GM18868 (cell line): Measurements from ENCODE around the gene SLC39A11.
"Not testable (repeated sequence)": the region's sequence is repeated elsewhere in the genome, so short reads cannot be mapped to it uniquely, and the experiment has no call there.

ENCODE experiments used
- ATAC-seq: cut with Tn5 transposase; IDR thresholded peaks from one replicate; pipeline ENCODE4 v1.9.1; 2021; ENCODE audit warnings: mild to moderate bottlenecking, moderate library complexity; ENCODE audit not compliant: unreplicated experiment

The SLC39A11 gene

GRCh38 chr17:72765368-72766153 lies 326.9 kb downstream of the SLC39A11 start:
- no peak for ATAC-seq

GRCh38 chr17:72764632-72765041 lies 327.9 kb downstream of the SLC39A11 start:
- no peak for ATAC-seq

- ATAC-seq: no peak
These were observed 328.5 kb downstream of the SLC39A11 start for GRCh38 chr17:72763981-72764380.

GRCh38 chr17:72761893-72762575 lies 330.5 kb downstream of the SLC39A11 start:
- not testable (repeated sequence) for ATAC-seq

- ATAC-seq: no peak
These were observed 331.1 kb downstream of the SLC39A11 start for GRCh38 chr17:72761431-72761830.

GRCh38 chr17:72760368-72760767 lies 332.1 kb downstream of the SLC39A11 start:
- ATAC-seq: no peak

- ATAC-seq: no peak
These were observed 333.2 kb downstream of the SLC39A11 start for GRCh38 chr17:72759301-72759700.

GRCh38 chr17:72756256-72756655 lies 336.2 kb downstream of the SLC39A11 start:
- ATAC-seq: no peak

GRCh38 chr17:72754513-72754912 lies 338.0 kb downstream of the SLC39A11 start:
- no peak for ATAC-seq

GRCh38 chr17:72751746-72752145 lies 340.7 kb downstream of the SLC39A11 start:
- no peak for ATAC-seq

GRCh38 chr17:72749119-72749572 lies 343.3 kb downstream of the SLC39A11 start:
- ATAC-seq: no peak

- no peak for ATAC-seq
These were observed 345.0 kb downstream of the SLC39A11 start for GRCh38 chr17:72747501-72747900.

GRCh38 chr17:72745241-72745640 lies 347.2 kb downstream of the SLC39A11 start:
- no peak for ATAC-seq

- no peak for ATAC-seq
These were observed 349.4 kb downstream of the SLC39A11 start for GRCh38 chr17:72743037-72743467.

GRCh38 chr17:72737151-72737690 lies 355.3 kb downstream of the SLC39A11 start:
- no peak for ATAC-seq

GRCh38 chr17:72735592-72735991 lies 356.9 kb downstream of the SLC39A11 start:
- ATAC-seq: no peak

GRCh38 chr17:72735048-72735447 lies 357.4 kb downstream of the SLC39A11 start:
- no peak for ATAC-seq

GRCh38 chr17:72734613-72735012 lies 357.9 kb downstream of the SLC39A11 start:
- no peak for ATAC-seq

GRCh38 chr17:72733619-72734282 lies 358.7 kb downstream of the SLC39A11 start:
- peak; percentile 75 for ATAC-seq

- ATAC-seq: no peak
These were observed 359.4 kb downstream of the SLC39A11 start for GRCh38 chr17:72732893-72733618.

- ATAC-seq: no peak
These were observed 362.4 kb downstream of the SLC39A11 start for GRCh38 chr17:72730077-72730476.
